ENCODE data around the gene DIAPH2.

DIAPH2 gene

GRCh38 chrX:97211070-97211469 is 526.4 kb downstream of the DIAPH2 start:
- no peak for DNase-seq

GRCh38 chrX:97215186-97215585 is 530.5 kb downstream of the DIAPH2 start:
- no peak for DNase-seq

- DNase-seq: no peak
Measured at GRCh38 chrX:97224148-97224547, 539.5 kb downstream of the DIAPH2 start.

- DNase-seq: no peak
Measured at GRCh38 chrX:97229318-97229717, 544.7 kb downstream of the DIAPH2 start.

DNA sequence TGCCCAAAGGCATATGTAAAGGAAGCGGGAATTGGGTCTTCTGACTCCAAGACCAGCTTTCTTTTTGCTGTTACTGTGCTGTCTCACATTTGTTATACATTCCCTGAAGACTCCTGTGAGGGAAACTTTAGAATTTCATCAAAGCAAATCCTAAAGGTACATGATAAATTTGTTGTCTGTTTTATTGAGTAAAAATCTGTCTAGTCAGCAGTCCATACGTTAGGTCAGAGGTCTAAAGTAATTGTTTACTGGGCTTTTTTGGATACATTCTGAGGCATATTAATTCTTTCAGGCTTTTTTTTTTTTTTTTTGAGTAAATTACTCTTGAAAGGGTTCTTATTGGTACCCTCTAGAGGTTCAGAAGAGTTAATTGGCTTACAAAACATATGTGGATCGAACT is 546.3 kb downstream of the DIAPH2 start:
- DNase-seq: no peak

DNA sequence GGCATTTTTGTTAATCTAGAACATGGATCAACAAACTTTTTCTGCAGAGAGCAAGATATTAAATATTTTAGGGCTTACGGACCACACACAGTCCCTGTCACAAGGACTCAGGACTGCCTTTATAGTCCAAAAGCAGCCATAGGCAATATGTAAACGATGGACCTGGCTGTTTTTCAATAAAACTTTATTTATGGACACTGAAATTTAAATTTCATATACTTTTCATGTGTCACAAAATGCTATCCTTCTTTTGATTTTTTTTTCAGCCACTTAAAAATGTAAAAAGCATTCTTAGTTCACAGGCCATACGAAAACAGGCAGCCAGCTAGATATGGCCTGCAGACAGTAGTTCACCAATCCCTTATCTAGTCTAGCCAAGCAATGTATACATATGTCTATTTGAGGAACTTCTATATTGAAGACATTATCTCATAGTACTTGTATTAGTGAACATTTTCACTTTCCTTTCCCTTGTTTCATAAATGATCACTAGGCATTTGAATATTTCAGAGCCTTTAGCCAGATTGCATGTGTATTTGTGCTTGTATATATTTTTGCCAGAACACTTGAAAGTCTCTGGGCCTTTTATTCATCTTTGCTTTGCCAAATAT is 549.9 kb downstream of the DIAPH2 start:
- DNase-seq: no peak

- DNase-seq: no peak
Measured at GRCh38 chrX:97238632-97239031, 554.0 kb downstream of the DIAPH2 start.

DNA sequence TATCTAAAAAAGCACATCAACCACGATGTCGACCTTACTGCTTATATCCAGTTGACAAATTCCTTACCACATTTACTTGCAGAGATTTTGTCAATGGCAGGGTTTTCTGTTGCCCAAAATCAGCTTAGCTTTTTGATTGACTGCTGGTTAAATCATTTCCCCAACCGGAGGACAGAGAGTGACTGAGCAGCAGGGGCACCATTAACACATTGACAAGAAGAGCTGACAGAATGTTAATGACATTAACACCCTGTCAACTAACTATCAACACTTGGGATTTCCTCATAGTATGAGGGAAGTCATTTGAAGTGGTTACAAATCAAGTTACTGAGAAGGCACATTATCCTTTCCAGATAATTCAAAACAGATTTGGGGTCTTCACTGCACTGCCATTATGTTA is 567.5 kb downstream of the DIAPH2 start:
- no peak for DNase-seq

GRCh38 chrX:97260679-97261078 is 576.0 kb downstream of the DIAPH2 start:
- no peak for DNase-seq

DNA sequence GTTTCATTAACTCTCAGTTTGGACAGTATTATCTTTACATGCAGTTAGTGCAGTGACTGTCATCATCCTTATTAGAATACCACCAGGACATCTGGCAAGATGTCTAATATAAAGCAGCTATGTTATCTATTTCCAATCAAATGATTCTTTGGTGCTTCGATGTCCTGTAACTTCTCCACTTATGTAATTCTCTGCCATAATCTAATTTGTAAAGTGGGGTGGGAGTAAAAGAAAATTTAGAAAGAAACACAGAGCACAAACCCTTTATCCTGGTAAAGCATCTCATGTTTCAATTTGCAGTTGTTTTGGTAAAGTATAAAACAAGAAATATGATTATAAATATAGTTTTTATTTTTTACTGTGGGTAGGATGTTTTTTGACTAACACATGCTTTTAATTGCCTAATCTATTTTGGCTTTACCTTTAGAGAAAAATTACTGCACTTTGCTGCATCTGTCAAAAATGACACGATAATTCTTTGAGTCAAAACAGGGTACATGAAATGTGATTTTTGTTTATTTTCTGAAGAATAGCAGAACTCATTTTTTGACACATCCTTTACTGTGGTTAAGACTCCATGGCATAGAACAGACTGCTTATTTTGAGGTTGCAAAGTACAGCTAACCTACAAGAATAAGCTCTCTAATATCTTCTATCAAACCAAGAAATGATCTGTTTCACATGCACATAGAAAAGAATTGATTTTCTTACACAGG is 581.9 kb downstream of the DIAPH2 start:
- no peak for DNase-seq

- no peak for DNase-seq
Measured at GRCh38 chrX:97267396-97268181, 582.9 kb downstream of the DIAPH2 start.

- no peak for DNase-seq
Measured at GRCh38 chrX:97268182-97268680, 583.6 kb downstream of the DIAPH2 start.

GRCh38 chrX:97284531-97284930 is 599.9 kb downstream of the DIAPH2 start:
- DNase-seq: no peak

DNA sequence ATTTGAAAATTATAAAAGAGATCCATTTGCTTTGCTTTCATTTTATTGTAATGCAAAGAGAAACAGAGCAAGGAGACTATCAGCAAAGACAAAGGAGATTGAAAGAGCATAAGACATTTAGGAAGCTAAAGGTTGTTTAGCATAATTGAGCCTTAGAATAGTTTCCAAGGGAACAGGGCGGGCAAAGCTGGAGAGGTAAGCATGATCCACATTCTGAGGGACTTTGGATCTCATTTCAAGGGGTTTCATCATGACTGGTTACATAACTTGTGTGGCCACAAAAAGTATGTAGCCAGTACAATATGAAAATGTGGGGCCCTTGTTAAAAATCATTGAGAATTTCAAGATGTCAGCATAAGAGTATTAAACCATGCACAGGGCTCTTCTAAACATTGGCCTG is 605.6 kb downstream of the DIAPH2 start:
- no peak for DNase-seq

- DNase-seq: no peak
Measured at GRCh38 chrX:97294041-97294440, 609.4 kb downstream of the DIAPH2 start.

- DNase-seq: no peak
Measured at GRCh38 chrX:97295954-97296353, 611.3 kb downstream of the DIAPH2 start.

GRCh38 chrX:97306771-97307470 is 622.3 kb downstream of the DIAPH2 start:
- DNase-seq: no peak

GRCh38 chrX:97308171-97308570 is 623.5 kb downstream of the DIAPH2 start:
- no peak for DNase-seq

GRCh38 chrX:97309487-97310116 is 625.0 kb downstream of the DIAPH2 start:
- DNase-seq: no peak

GRCh38 chrX:97310373-97310772 is 625.7 kb downstream of the DIAPH2 start:
- DNase-seq: no peak

- no peak for DNase-seq
Measured at GRCh38 chrX:97311066-97311778, 626.6 kb downstream of the DIAPH2 start.

DNA sequence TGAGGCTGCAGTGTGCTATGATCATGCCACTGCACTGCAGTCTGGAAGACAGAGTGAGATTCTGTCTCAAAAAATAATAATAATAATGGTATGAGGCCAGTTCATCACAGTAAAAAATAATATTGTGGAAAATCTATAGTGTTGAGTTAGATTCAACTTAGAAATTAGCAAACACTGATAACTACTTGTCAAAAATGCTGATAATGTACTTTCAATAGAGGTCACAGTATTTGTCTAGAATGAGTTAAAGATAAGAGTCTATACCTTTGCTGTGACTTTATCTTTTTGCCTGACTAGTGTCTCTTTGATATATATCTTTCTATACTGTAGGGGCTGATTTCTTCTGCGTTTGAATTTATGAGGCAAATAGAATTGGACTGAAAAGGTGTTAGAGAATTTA is 629.7 kb downstream of the DIAPH2 start:
- no peak for DNase-seq
